ENCODE results near the gene LRRC4C. TPM values are rescaled to one million over a fixed set of nuclear protein-coding genes. Genes with fewer than 3 reads are reported as not detected.

The LRRC4C gene
- total RNA-seq, 1 donor from 2014 or later, result 1.5 TPM

DNA sequence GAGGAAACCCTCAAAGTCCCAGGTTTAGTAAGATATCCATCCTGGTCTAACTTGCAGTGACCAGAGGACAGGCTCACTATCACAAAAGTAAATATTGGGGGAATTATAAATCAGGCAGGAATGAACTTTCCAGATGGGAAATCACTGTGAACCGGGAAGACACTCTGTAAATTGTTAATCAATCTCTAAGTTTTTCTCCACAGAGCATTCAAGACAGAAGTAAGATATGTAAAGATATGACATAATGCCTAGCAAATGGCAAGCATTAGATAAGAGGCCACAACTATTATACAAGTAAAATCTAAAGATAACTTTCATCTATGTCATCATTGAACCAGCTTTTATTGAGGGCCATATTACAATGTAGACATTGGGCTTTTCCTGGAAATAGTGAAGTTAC is 35.3 kb upstream of the LRRC4C start:
- Histone ChIP-seq H3K36me3 (ENCODE audit: control insufficient read depth, insufficient read depth, low read length) (no peaks in the 10 kb centered on the region), H3K27me3 (ENCODE audit: control insufficient read depth, insufficient read depth, low read length) (no peaks in the 10 kb centered on the region), H3K4me3 (ENCODE audit: low read depth, low read length) (no peak overlapping the region)
- TF ChIP-seq, protein P1, sequence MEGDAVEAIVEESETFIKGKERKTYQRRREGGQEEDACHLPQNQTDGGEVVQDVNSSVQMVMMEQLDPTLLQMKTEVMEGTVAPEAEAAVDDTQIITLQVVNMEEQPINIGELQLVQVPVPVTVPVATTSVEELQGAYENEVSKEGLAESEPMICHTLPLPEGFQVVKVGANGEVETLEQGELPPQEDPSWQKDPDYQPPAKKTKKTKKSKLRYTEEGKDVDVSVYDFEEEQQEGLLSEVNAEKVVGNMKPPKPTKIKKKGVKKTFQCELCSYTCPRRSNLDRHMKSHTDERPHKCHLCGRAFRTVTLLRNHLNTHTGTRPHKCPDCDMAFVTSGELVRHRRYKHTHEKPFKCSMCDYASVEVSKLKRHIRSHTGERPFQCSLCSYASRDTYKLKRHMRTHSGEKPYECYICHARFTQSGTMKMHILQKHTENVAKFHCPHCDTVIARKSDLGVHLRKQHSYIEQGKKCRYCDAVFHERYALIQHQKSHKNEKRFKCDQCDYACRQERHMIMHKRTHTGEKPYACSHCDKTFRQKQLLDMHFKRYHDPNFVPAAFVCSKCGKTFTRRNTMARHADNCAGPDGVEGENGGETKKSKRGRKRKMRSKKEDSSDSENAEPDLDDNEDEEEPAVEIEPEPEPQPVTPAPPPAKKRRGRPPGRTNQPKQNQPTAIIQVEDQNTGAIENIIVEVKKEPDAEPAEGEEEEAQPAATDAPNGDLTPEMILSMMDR (IDR thresholded peaks at IDR 0.05; ENCODE audit: insufficient read depth, low read length, poor library complexity, severe bottlenecking), result no peak
- DNase-seq (ENCODE audit: low read depth), result no peak

DNA sequence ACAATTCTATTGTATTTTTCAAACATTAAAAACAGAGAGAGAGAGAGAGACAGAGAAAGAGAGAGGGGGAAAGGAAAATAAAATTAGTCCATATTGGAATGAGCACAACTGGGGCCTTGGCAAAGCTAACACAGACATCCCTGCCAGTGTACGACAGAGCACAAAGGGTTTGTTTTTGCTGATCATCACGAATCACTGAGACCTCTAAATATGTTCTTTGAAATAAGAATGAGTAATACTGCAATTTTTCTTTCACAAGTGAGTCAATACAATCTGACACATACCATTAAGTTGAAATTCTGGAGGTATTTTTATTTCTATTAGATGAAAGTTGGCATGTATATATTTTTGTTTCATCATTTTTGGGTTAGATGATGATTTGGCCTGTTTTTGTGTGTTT is 27.0 kb upstream of the LRRC4C start:
- no peaks in the 10 kb centered on the region for H3K36me3 ChIP-seq (ENCODE audit: control insufficient read depth, insufficient read depth, low read length)
- DNase-seq (ENCODE audit: low read depth), result no peak
- no peak overlapping the region for H3K4me3 ChIP-seq (ENCODE audit: low read depth, low read length)
- TF ChIP-seq, protein P1 (IDR thresholded peaks at IDR 0.05; ENCODE audit: insufficient read depth, low read length, poor library complexity, severe bottlenecking), result no peak
- no peaks in the 10 kb centered on the region for H3K27me3 ChIP-seq (ENCODE audit: control insufficient read depth, insufficient read depth, low read length)

- no peak for DNase-seq (ENCODE audit: low read depth)
- Histone ChIP-seq H3K36me3 (ENCODE audit: control insufficient read depth, insufficient read depth, low read length) (no peaks in the 10 kb centered on the region), H3K4me3 (ENCODE audit: low read depth, low read length) (no peak overlapping the region), H3K27me3 (ENCODE audit: control insufficient read depth, insufficient read depth, low read length) (no peaks in the 10 kb centered on the region)
- TF ChIP-seq, protein P1 (IDR thresholded peaks at IDR 0.05; ENCODE audit: insufficient read depth, low read length, poor library complexity, severe bottlenecking), result no peak
Observed at GRCh38 chr11:41483956-41484355, 24.5 kb upstream of the LRRC4C start.

GRCh38 chr11:41479179-41479578 is 19.7 kb upstream of the LRRC4C start:
- Histone ChIP-seq H3K4me3 (ENCODE audit: low read depth, low read length) (no peak overlapping the region), H3K36me3 (ENCODE audit: control insufficient read depth, insufficient read depth, low read length) (no peaks in the 10 kb centered on the region), H3K27me3 (ENCODE audit: control insufficient read depth, insufficient read depth, low read length) (no peaks in the 10 kb centered on the region)
- TF ChIP-seq, protein P1 (IDR thresholded peaks at IDR 0.05; ENCODE audit: insufficient read depth, low read length, poor library complexity, severe bottlenecking), result no peak
- no peak for DNase-seq (ENCODE audit: low read depth)

DNA sequence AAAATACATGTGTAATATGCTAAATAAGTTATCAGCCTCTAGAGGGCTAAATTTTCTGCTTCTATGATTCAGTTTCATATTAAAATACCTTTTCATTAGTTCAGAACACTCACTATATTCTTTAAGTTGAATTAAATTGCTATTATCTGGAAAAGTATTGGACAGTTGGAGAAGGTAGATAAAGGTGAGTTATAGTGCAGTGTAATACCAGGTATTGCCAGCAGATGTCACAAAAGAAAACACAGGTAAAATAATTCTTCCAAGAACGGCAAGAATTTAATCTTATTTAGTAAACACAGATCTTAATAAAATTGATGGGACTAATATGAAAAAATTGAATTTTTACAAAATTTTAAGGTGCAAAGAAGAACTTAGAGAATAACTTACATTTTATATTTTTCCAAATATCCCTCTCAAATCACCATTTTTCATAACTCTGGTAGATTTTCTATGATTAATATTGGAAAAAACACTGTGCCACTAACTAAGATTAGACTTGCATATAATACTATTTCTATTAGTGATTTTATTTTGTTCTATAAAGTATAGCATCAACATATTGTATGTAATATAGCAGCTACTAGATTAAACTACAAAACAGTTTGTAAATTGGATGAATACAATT is 1.7 kb upstream of the LRRC4C start:
- TF ChIP-seq, protein P1 (IDR thresholded peaks at IDR 0.05; ENCODE audit: insufficient read depth, low read length, poor library complexity, severe bottlenecking), result peak; percentile 54
- DNase-seq (ENCODE audit: low read depth), result no peak

GRCh38 chr11:41458641-41459040 is 811 bp downstream of the LRRC4C start:
- peaks cover 9% of the 10 kb centered on the region for H3K27me3 ChIP-seq (ENCODE audit: control insufficient read depth, insufficient read depth, low read length)
- no peaks in the 10 kb centered on the region for H3K36me3 ChIP-seq (ENCODE audit: control insufficient read depth, insufficient read depth, low read length)
- no peak overlapping the region for H3K4me3 ChIP-seq (ENCODE audit: low read depth, low read length)
- DNase-seq (ENCODE audit: low read depth), result no peak
- TF ChIP-seq, protein P1 (IDR thresholded peaks at IDR 0.05; ENCODE audit: insufficient read depth, low read length, poor library complexity, severe bottlenecking), result no peak

More for the DNA sequence above, 1.7 kb upstream of the LRRC4C start:
- no peak overlapping the region for H3K4me3 ChIP-seq (ENCODE audit: low read depth, low read length)
- no peaks in the 10 kb centered on the region for H3K36me3 ChIP-seq (ENCODE audit: control insufficient read depth, insufficient read depth, low read length)
- H3K27me3 ChIP-seq (ENCODE audit: control insufficient read depth, insufficient read depth, low read length), result peaks cover 9% of the 10 kb centered on the region

Measured in kidney epithelial cell (primary cell).